GM18507 (cell line): Measurements from ENCODE around the gene SPP2.
A peak's percentile ranks its signal among the peaks of the same experiment; 100 is the strongest.

ENCODE experiments used
- DNase-seq: peaks from one replicate; pipeline ENCODE4 v3.0.0; 2011; ENCODE audit warnings: low read depth; ENCODE audit not compliant: insufficient read length; ENCODE audit errors: extremely low spot score
- FAIRE-seq: peaks from 2 replicates; lab custom pipeline; 2011; peaks lifted over from hg19 to GRCh38; lab: Jason Lieb, UNC

The SPP2 gene

DNA sequence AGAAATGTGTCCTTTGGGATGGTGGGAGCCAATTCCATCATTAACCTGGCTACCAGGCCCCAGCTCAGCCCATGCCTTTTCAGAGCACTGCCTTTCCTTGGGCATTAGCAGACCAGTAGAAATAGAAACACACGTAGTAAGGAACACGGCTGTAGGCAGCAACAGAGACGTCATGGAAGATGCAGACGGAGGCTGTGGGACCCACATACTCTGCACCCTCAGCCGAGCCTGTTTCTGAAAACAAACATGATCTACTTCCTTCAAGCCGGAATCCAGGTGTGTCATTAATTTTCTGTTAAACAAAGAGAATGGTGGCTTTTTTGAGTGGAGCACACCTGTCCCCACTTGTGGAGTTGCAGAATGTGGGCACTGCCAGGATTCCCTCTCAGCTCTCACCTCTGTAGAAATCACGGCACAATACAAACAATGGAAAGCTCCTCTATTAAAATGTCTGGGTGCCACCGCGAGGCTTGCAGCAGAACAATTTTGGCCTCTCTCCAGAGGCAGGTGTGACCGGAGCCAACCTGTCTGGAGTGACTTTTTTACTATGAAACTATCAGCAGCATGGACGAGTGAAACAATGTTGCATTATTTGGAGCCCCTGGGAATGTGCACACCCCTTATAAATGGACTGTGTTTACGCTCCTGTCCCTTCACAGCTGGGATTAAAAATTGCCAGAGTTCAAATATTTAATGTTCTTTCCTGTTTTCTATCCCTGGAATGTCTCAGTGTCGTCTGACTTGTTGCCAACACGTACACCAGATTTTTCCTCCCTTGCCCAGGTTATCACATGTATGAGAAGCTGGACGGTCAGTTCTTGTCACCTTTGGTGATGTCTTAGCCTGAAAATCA is 31.7 kb downstream of the SPP2 start:
- FAIRE-seq, result no peak
- no peak for DNase-seq

DNA sequence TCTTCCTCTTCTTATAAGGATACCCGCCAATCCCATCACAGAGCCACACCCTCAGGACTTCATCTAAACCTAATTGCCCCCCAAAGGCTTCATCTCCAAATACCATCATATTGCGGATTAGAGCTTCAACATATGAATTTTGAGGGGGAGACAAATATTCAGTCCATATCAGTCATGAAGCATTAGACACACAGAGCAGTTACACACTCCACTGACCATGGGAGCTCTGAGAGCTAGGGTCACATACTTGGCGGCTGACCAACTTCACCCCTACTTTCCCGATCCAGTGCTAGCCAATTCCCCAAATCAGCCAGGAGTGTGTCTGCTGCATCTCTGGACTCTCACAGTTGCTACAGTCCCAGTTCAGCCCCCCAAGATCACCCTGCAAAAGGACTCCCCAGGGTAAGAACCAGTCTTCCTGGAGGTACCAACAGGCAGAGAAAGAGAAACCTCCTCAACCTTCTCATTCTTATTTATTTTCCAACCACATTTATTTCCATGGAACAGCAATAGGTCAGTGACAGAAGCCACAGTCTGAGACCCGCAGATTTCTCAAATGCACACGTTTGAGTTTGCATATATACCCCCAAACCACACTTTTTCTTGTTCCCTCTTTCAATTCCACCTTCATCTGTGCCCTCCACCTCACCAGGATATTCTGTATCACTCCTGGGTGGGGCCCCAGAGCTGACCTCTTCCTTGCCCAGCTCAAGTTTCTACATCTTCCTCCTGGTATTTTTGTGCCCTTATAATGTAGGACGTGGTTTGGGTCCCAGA is 33.3 kb downstream of the SPP2 start:
- FAIRE-seq (no peak), DNase-seq (no peak)

DNA sequence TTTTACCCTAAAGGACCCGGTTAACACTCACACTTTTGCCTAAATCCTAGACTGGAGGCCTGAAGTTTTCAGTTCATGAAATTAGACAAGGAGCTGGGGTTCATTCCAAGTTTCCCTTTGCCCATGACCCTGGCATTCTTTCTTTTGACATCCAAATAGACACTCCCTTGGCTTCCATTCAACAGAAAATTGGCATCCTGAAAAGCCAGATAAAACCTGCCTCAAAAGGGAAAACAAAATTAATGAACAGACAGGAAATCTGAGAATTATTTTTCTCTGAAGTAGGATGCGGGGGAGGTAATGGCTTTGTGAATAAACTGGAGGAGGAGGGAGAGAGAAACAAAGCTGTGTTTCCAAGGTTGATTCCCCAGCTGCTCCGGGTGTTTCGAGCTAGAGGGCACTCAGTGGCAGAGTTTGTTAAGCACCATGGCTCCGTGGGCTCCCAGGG is 41.0 kb downstream of the SPP2 start:
- FAIRE-seq (no peak), DNase-seq (no peak)

DNA sequence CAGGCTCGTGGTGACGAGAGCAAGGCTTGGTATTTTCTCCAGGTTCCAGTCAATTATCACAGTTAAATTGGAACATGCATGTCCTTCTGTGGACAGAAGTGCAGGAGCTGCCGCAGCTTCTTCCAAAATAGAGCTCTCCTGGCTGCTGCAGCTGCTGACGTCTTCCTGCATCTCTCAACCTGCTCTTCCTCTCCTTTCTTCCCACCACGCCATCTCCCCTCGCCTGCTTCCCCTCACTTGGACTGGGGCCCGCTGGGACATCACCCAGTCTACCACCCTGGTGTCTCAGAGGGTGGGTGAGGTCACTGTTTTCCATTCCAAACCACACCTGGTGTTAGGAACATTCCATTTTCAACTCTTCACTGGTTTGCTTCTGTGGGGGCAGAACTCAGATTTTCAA is 41.4 kb downstream of the SPP2 start:
- FAIRE-seq, result no peak
- no peak for DNase-seq

DNA sequence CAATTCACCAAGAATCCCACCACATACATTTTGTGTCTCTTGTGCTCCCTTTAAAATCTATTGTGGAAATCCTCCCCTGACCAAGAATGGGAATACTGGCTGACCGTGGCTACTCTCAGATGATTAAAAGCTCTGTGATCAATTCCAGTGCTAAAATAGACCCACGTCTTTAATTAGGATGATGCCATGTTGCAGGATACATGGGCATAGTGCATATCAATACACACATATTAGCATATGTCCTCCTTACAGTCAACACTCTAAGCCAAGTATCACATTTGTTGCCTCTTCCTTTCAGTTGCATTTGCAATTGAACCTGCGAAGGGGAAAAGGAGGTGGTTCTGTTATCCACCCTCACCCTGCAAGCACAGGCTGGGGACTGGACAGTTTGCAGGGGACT is 41.8 kb downstream of the SPP2 start:
- FAIRE-seq, result no peak
- no peak for DNase-seq

DNA sequence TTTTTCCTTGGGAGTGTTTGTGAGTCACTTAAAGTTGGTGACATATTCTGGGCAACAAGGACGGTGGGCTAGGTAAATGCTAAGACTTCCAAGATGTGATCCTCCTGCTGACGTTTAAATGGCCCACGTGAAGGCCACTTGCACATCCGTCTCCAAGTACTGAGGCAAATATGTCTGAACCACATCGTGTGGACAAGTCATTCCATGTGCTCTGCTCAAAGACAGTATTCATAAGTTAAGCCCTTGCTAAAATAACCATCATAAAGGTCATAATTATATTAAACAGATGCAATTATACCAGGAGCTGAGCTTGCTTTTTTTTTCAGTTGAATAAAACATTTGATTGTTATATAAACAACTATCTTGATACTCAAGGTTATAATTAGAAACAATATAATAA is 44.8 kb downstream of the SPP2 start:
- FAIRE-seq (no peak), DNase-seq (no peak)

DNA sequence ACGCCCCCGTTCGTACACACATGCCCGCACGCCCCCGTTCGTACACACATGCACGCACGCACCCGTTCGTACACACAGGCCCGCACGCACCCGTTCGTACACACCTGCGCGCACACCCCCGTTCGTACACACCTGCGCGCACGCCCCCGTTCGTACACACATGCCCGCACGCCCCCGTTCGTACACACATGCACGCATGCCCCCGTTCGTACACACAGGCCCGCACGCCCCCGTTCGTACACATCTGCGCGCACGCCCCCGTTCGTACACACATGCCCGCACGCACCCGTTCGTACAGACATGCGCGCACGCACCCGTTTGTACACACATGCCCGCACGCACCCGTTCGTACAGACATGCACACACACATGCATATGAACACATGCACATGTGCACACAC is 45.7 kb downstream of the SPP2 start:
- DNase-seq, result no peak
- no peak for FAIRE-seq

DNA sequence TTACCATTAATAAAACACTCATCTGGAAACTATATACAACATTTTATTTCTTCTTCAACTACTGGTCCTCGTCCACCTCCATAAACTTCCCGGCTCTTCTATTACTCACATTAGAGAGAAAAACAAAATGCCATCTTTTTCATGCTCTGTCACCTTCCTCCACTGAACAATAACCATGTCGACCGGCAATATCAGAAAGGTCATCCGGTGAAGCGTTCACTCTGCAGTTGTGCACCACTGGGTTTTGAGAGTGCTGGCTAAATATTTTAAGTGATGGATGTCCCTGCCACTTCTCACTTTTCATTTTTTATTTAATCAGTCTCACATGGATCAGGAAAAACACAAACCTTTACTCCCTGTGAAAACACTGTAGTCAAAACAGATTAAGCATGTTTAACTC is 48.2 kb downstream of the SPP2 start:
- FAIRE-seq (no peak), DNase-seq (peak; percentile 17)

DNA sequence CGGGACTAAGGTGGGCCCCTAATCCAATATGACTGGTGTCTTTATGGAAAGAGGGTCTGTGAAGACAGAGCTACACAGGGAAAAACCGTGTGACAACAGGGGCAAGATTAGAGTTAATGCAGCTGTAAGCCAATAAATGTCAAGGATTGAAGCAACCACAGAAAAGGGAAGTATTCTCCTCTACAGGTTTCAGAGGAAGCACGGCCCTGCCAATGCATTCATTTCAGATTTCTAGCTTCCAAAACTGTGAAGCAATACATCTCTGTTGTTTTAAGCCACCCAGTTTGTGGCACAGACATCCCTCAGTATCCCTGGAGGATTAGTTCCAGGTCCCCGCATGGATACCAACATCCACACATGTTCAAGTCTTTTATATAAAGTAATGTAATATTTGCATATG is 48.8 kb downstream of the SPP2 start:
- FAIRE-seq (no peak), DNase-seq (no peak)

DNA sequence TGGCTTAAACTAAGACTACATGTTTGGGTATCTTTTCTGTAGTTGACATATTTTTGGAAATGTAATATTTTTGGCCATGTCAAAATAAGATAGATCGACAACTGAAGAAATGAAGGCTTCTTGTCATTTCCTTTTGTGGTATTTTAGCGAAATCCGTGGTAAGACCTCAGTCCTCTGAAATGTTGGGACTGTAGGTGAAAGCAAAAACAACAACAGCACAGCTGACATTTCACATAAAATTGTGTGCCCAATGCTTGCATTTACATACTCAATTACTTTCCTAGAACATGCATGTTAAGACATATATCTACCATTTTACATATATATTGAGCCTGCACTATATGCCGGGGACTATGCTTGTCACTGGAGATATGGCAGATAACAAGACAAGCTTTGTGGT is 50.2 kb downstream of the SPP2 start:
- DNase-seq, result no peak
- no peak for FAIRE-seq

DNA sequence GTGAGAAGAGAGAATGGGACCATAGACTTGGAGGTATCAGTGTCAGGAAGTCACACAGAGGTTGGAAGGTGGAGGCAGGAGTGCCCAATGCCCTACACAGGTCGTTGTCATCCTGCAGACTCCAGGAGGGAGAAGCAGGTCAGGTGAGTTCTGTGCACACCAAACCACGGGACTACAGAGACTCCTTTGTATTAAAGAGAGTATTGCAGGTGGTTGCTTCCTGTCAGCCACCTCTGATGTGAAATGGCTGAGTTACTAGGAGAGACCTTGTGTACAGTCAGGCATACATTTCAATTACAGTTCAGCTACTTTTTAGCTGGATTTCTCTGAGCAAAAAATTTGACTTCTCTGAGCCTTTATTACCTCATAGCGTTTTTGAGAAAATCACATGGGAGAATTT is 51.6 kb downstream of the SPP2 start:
- FAIRE-seq (no peak), DNase-seq (no peak)

DNA sequence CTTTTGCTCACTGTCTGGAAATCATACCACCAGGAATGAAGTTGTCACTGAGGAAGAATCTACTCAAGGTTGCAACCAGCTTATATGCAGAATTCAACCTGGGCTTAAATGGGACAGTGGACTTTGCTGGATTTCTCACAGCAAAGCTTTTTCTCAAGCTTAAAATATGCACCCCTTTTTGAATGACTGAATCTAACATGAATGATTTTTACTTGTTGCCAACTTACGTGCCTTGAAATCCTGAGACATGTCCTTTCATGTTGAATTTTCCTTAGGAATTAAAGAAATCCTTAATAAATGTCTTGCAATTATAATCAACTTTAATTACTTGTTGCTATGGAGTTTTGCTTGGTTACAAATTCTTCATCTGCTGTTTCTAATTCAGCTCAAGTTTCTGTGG is 57.4 kb downstream of the SPP2 start:
- DNase-seq (no peak), FAIRE-seq (no peak)

DNA sequence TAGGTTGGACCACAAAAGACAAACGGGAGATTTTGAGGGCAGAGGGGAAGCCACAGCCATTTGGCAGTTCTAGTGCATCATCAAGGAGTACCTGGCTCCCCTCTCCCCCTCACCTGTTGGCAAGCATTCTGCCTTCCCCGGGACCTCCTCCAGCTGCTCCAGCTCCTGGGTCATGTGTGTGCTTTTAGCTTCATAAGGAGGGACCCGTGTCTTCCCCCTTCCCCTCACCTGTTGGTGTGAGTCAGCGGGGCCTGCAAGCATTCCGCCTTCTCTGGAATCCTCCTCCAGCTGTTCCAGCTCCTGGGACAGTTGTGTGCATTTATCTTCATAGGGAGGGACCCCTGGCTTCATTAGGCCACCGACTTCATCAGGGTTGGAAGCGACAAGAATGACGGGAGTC is 58.8 kb downstream of the SPP2 start:
- no peak for DNase-seq
- no peak for FAIRE-seq

DNA sequence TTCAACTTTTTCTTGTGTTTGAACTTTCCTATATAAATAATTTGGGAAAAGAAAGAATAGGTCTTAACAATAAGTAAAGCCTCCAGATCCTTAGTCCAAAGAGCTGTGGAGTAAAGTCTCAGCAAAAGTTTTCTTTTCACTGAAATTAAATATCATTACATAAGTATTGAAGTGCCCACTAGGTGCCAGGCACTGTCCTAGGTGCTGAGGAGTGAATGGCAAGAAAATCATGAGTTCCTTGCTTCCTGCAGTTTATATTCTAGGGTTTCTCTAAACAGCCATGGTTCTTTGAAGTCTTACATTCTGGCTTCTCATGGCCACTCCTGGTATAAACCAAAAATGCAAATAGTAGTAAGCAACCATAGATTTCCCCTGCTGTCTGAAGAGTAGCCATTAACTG is 59.7 kb downstream of the SPP2 start:
- FAIRE-seq, result no peak

DNA sequence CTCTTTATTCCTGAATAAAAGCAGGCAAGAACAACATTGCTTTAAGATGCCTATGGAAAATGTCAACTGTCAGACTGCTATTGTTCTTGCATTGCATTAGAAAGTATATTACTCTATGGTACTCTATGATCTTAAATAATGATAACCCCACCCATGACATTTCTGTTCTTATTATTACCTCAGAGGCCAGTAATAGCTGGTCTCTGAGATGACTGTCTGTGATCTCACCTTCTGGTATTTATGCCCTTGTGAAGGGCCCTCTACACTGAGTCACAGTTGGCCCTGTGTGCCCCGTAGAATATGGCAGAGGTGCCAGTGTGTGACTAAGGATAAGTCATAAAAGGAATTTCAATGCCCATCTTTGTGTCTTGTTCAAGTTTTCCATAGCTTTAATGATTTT is 61.0 kb downstream of the SPP2 start:
- no peak for DNase-seq
- FAIRE-seq, result no peak

More for the DNA sequence above, 59.7 kb downstream of the SPP2 start:
- DNase-seq, result no peak

DNA sequence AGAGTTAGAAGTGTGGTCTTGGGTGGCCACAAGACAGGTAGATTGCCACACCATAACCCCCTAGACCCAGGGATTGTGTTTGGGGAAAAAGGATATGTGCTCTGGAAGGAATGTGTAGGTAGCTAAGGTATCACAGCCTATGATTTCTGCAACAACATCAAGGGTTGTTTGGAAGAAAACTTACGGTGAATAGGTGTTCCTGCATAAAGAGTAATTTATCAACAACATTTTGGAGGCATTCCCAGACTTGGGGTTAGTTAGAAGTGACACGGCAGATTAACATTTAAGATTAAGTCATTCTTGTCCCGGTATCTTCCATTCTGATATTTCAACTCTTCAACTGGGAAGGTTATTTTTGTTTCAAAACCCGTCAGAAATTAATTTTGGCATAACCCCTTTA is 65.5 kb downstream of the SPP2 start:
- DNase-seq (no peak), FAIRE-seq (no peak)

DNA sequence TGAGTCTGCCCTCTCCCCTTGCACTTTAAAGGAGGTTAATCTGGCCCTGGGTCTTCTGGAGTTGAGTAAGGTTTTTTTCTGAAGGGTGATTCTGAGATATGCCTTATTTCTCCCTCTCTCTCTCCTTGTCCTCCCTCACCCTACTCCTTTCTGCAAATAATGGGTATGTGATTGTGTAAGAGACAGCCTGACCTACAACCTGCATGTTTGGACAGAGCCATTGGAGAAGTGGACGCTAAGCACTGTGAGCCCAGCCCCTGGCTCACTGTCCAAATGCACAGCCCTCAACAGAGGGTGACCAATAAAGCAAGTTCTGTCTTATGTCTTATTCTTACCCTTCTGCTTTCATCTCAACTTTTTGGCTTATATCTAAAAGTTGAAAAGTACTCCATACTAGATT is 71.5 kb downstream of the SPP2 start:
- no peak for DNase-seq
- FAIRE-seq, result no peak

DNA sequence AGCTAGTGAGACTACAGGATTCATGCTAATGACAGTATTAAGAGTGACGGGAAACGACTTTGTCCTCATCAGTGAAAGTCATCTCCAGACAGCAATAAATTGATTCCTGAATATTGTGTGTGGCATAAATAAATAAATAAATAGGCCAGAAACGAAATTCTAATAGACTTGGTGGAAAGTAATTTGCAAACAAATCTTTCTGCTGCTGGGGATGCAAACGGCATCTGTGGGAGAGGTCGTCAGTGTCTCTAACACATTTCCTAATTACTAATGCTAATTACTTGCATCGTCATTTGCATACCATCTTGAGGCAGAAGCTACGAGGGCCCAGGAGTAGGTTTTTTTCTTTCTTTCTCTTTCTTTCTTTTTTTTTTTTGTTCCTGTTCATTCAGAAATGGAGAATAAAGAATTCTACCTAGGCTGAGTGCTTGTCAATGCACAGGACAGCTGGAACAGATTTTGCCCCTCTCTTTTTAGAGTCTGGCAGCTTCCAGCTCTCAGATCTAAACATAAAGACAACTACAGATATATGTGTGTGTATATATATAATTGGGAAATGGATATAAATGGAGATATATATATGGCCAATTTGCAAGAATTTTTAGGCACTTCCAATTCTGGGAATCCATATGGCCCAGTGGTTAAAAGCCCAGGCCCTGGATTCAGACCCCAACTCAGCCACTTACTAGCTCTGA is 75.1 kb downstream of the SPP2 start:
- no peak for FAIRE-seq

DNA sequence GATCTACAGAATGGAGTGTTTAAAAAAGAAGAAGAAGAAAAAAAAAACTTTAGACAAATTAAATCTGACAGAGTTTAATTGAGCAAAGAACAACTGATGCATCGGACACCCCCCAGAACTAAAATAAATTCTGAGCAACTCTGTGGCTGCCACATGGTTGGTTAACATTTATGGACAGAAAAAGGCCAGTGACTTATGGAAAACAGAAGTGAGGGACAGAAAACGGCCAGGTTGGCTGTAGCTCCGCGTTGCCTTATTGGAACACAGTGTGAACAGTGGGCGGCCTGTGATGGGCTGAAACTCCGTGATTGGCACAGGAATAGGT is 75.6 kb downstream of the SPP2 start:
- FAIRE-seq, result no peak
- no peak for DNase-seq

More for the DNA sequence above, 75.1 kb downstream of the SPP2 start:
- no peak for DNase-seq
